GM21786 (cell line): ENCODE measurements around the gene CEP76.

Experiments
- ATAC-seq: cut with Tn5 transposase; IDR thresholded peaks from one replicate; pipeline ENCODE4 v1.9.1; 2021; ENCODE audit not compliant: unreplicated experiment

Gene CEP76, protein sequence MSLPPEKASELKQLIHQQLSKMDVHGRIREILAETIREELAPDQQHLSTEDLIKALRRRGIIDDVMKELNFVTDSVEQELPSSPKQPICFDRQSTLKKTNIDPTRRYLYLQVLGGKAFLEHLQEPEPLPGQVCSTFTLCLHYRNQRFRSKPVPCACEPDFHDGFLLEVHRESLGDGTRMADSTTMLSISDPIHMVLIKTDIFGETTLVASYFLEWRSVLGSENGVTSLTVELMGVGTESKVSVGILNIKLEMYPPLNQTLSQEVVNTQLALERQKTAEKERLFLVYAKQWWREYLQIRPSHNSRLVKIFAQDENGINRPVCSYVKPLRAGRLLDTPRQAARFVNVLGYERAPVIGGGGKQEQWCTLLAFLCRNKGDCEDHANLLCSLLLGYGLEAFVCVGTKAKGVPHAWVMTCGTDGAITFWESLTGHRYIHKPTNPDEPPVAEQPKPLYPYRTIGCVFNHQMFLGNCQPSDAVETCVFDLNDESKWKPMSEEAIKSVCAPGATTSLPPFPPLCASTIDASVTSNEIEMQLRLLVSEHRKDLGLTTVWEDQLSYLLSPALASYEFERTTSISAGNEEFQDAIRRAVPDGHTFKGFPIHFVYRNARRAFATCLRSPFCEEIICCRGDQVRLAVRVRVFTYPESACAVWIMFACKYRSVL

DNA sequence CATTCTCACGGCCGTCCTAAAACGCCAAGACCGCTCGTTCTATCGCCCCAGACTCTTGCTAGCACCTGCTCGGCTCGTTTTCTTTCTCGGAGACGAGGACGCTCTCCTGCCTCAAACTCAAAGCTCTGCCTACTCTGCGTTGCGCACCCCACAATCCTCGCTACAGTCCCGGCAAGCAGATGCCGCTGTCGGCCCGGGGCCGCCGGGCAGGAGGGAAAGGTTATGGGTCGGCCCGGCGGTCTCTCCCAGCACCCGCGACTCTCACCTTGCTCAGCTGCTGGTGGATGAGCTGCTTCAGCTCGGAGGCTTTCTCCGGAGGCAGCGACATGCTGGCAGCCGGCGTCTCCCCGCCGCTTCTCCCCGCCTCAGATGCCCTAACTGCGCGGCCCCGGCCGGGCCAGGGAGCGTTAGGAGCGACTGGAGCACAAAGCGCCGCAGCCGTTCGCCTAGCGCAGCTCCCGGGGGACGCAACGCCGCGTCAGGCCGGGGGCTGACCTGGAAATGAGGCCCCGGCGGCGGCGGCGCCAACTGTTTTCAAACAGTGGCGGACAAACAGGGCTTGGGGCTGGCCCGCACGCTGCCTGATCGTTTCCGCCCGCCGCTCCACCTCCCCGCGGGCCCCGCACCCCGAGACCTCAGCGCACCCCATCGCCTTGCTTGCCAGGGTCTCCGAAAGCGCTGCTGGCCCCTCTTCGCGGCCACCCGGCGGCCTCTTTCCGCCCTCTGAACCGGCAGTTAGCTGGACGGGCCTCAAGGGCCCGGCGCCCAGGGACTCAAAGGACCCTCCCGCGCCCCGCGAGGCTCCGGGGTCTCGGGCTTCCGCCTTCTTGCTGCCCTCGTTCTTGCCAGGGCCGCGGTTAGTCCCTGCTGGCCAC, at the start of gene CEP76, which contains the start of gene PSMG2:
CEP76 (minus strand) TSS at position 503 of the 875 bp plus-strand sequence; CDS start at position 328, 175 bp downstream.
PSMG2 (plus strand) TSS at position 822 of the 875 bp plus-strand sequence. CDS start 66 bp downstream, outside the sequence.
- peak; percentile 85 for ATAC-seq

DNA sequence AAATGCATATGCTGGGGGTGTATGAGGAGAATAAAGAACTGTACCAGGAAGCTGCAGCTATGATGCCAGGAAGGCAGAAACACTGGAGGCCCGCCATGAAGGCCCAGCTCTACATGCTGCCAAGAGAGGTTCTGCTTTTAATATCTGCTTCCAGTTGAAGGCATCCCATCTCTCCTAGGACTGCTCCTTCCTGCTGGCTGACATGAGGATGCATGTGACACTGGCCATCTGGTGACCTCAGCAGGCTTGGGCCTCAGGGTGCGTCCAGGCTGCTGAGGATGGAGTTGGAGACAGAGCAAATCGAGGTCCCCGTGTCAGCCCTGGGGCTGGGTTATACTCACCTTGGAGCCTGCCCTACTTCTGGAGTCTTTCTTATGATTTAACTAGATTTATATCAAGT, 49.4 kb upstream of the CEP76 start:
- no peak for ATAC-seq

DNA sequence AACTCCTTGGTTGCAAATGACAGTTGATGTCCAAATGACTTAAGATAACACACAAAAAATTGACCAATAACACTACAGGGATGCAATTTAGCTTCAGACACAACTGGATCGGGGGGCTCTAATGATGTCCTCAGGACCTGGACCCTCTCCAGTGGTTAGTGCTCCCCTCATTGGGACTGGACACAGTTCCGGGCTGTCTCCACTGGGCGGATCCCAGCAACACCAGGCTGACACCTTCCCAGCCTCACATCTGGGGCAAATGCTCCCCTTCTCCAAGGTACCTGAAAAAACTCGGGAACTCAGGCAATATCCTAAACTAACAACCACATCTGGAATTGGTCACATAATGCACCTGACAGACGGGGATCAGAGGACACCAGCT, 49.0 kb upstream of the CEP76 start:
- no peak for ATAC-seq

DNA sequence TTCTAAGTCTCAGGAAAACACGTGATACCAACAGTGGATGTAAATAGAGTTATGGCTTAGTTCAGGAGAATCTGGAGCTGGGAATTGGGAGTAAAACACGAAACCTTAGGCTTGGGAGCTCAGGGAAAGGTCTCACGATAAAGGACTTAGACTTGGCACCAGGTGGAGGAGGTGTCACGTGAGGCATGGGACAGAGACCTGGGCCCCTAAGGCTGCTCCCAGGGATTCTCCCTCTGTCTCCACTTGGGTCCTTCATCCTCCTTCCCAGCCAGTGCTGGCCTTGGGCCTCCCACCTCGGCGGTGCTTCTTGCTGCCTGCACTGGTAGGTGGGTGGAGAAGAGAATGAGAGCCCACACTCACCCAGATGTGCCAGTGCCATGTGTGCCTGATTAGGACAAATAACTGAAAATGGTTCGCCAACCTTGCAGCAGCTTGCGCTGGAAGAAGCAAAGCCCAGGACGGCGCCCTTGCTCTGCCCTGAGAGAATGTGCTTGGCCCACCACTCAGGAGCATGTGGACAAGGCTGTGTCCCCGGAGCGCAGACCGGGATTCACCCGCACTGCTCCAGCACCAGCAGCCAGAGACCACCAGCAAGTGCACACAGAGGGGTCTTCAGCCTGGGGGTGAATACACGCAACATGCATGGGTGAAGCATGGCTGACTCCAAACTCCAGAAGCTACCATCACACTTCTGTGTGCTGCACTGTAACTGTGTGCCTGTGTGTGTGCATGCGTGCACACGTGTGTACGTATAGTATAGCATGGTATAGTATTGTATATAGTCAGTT, 48.4 kb upstream of the CEP76 start:
- no peak for ATAC-seq

DNA sequence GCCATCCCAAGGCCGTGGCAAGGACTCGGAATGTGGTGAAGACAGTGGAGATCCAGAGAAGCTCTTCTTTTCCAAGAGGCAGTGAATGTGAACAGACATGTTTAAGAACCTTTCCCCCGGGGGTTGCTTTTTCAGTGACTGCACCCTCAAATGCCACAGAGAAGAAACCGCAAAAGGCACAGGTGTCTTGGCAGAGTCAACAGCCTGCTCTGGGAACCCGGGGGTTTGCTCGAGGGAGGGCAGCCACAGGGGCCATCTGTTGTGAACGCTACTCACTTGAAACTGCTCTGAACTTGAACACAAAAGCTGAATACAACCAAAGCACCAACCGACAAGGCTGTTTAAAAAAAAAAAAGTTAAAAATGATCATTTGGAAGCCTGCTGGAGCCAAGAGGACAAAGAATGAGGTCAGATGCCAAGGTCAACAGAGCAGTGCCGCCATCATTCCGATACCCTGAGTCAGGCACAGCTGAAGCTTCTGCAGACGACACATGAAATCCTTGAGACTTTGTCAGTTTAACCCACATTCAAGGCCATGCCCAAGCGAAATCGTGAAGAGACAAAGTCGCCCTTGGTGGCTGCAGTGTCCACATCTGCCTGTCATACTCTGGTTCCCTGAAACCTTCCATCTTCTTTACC, 47.7 kb upstream of the CEP76 start:
- ATAC-seq = no peak

DNA sequence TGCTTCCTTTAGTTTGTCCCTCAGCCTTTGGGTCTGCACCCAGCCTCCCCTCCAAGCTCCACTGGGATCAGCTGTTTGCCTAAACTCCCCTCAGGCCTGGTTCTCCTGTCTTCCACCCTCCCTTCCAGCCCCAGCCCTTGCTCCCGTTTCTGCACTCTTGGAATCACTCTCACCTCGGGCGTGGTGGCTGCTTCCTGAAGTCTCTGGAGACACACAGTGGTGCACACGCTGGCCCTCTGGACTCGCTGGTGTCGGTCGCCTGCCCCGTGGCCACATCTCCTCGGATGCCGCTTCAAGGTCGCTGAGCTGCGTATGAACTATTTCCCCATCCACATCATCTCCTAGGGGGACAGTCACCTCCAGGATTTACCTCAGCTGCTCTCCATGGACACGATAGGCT, 46.6 kb upstream of the CEP76 start:
- ATAC-seq = no peak

DNA sequence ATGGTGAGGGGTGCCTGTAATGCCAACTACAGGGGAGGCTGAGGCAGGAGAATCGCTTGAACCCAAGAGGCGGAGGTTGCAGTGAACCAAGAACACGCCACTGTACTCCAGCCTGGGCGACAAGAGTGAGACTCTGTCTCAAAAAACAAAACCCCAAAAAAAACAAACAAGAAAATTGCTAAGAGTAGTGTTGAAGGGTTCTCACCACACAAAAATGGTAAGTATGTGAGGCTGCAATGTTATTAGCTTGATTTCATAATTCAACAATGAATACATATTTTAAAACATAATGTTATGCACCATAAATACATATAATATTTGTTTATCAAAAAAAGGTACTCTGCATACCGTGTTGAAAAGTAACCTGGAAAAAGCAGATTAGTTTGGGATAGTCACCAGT, 46.1 kb upstream of the CEP76 start:
- ATAC-seq = no peak

DNA sequence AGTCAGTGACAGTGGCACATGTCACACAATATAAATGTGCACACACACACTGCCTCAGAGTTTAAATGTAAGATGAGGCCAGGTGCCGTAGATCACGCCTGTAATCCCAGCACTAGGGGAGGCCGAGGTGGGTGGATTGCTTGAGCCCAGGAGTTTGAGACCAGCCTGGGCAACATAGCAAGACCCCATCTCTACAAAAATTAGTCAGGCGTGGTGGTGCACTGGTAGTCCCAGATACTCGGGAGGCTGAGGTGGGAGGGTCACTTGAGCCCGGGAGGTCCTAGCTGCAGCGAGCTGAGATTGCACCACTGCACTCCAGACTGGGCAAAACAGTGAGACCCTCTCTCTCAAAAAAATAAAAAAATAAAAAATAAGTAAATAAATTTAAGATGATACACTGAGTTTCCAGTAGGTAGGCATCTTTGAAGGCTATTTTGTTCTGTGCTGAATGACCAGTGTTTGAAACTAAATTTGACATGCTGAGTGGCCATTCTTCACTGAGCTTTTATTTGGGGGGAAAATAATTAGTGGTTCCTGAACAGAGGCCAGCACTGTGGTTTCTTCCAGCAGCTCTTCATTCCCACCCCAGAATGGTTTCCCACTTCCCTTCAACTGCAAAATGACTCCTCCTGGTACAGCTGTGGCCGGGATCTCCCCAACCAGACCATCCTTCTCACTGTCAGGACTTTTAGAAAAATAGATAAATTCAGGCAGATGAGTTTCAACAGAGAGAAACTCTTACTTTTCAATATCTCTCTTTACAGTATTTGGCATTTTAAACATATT, 45.2 kb upstream of the CEP76 start:
- no peak for ATAC-seq

DNA sequence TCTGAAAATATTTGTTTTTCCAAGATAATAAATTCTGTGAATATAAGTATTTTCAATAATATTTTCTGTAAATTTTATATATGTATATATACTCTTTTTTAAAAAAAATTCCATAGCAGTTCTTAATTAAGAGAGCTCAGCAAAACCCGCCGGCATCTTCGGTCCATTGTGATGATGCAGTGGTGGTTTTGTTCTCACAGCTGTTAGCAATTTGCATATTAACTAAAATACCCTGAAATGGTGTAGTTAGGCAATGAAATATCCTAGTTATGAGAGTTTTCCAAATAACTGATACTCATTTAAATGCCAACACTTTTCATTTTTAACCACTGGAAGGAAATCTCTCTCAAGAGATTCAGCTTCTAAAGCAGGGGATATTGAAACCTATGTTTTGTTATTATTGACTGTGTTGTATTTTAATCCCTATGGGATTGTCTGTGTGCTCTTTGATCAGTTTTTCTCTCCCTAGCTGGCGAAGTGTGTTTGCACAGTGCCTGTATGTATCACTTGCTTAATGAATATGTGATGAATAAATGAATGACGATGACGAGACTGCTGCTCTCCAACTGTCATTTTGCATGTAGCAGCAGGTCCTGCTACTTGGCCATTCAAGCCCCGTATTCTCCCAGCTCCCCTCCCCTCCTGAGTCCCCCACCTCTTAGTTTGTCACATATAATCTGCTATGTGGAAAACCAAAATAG, 42.7 kb upstream of the CEP76 start:
- no peak for ATAC-seq

DNA sequence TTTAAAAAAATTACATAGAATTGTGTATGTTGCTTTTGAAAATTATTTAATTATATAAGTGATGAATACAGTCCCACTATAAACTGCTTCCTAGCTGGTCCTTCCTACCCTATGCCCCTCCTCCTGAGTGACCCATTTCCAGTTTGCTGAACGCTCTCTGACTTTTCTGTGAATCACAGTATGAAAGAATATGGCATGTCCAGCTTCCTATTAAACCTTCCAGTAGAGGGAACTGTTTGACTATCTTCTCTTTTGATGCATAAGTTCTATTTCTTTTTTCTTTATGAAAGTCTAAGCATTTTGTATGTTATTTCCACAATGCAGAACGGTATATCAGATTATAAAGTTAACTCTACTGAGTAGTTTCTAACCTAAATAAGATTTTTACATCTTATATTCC, 41.6 kb upstream of the CEP76 start:
- ATAC-seq = no peak

DNA sequence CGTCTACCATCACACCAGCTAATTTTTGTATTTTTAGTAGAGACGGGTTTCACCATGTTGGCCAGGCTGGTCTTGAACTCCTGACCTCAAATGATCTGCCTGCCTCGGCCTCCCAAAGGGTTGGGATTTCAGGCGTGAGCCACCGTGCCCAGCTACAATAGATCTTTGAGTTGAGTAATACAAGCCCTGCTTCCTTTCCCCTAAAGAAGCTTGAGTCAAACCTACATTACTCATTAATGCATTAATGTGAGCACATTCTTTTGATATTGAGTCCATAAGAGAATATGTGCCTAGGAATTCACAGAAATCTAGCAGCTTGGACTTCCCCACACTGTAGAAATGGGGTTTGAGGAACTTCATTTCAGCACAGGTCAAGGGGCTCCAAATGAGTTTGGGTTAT, 39.9 kb upstream of the CEP76 start:
- no peak for ATAC-seq

DNA sequence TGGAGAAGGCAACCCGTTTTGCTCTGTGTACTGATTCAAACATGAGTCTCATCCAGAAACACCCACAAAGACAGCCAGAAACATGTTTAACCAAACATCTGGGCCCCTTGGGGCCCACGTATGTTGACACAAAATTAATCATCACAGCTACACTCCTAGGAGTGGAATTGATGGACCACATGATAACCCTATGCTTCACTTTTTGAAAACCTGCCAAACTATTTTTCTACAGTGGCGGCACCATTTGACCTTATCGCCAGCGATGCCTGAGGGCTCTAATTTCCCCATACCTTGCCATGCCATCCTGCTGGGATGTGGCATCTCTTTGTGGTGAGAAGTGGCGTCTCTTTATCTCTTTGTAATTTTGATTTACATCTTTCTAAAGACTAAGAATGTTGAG, 38.8 kb upstream of the CEP76 start:
- ATAC-seq = no peak

DNA sequence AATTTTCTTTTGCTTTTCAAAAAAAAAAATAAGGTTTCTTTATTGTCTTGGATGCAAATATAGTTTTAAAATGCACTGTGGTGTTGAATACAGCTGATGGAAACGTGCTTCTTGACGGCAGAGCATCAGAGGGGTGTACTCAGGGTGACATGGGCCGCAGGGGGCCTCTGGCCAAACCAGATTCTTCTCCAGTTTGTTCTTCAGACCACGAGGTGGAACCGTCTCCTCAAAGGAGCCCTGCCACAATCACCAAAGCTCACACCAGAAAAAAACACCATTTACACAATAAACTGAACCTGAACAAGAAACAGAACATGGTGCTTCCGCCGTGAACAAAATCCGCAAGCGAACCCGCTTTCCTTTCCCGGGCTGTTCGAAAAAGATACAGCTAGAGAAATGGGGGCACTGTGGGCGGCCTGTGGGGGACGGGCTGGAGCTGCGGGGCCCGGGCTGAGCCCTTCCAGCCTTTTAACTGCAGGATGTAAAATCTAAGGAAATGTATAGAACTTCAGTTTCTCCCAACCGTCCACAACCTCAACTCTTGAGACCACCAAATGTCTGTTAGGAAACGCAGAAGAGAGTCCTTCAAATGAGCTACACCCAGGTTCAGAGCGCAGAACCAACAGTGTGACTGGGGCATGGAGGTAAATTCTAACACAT, 34.9 kb upstream of the CEP76 start:
- ATAC-seq = no peak

DNA sequence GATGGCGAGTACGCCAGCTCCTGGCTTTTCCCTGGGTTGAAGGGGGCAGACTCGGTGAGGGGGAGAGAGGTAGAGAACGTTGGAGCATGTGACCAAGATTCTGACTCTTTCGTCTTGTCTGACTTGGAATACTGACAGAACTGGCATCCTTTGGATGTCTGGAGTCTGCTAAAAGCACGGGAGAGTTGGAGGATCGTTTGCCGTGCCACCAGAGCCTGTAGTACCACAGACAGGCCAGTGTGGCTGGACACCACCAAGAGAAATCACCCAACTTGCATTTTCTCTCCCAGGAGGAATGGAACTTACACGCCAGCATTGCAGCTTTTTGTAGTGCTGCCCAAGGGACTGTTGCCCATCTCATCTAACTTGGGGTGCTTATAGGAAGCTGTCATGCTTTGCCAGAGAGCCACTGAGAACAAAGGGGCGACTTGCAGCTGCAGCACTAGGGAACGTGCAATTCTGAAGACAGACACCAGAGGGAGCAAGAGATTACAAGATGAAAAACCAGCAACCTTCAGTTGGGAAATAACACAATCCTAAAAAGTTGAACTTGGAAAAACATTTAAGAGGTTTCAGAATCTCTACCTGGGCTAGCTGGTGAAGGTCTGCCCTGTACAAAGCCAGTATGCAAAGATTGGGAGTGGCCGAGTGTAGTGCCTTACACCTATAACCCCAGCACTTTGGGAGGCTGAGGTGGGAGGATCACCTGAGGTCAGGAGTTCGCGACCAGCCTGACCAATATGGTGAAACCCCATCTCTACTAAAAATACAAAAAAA, 24.4 kb upstream of the CEP76 start:
- ATAC-seq = no peak

DNA sequence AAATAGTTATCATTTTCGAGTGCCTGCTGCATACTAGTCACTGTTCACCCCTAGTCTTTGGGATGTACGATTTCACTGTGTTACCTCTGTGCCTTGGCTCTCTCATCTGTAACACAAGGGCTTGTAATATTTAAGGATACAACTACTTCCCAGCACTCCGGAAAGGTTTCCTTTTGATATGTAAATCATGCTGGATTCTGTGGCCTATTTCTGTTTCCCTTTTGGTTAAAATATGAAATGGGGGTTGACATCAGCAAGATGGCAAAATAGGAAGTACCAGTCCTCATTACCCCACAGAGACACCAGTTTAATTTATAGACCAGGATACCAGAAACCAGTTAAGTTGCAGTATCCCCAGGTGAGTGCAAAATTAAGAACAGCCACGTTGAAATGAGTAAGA, 23.8 kb upstream of the CEP76 start:
- ATAC-seq = no peak

DNA sequence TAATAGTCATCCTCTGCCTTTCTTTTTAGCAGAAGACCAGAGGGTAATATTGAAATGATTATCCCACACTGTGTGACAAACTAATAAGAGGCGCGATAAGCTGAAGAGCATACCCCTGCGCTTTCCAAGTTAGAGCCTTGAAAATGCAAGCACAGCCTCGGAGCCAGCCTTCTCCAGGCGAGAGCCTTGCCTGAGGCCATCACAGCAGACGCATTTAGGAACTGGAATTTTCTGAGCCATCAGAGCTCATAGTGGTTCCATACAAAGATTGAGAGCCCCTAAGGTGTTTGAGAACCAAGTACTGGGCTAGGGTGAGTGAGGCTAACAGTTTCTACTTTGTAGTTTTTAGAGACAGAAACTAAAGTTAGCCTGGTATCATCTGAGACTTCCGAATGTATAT, 20.2 kb upstream of the CEP76 start:
- ATAC-seq = no peak

DNA sequence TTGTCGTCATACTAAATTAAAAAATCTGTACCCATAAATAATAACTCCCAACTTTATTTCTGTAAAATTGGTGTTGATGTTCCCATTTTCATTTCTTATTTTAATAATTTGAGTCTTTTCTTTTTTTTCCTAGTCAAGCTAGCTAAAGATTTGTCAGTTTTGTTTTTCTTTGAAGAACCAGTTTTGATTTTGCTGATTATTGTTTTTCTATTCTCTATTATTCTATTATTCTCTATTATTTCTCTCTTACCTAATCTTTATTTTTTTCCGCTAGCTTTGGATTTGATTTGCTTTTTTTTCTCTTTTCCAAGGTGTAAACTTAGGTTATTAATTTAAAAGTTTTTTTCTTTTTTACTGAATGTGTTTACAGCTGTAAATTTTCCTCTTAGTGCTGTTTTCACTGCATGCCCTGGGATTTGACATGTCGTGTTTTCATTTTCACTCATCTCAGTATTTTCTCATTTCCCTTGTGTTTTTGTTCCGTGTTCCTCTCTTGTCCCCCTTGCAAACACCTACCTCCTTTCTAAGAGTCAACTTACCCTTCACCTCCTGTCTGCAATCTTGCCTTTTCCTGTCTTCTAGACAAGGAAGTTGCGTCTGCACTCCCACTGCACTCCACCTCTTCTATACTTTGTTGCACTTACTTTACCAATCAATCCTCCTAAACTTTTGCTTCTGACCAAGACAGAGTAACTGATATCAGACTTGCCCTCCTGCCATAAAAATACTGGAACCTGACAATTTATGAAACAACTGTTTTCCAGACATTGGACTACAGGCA, 19.2 kb upstream of the CEP76 start:
- ATAC-seq = no peak
